Motor neuron (in vitro differentiated cells): Measurements from ENCODE around the gene SLC12A3. TPM values are rescaled to one million over a fixed set of nuclear protein-coding genes. Genes with fewer than 3 reads are reported as not detected.
A peak's percentile ranks its signal among the peaks of the same experiment; 100 is the strongest.

Source experiments
- ATAC-seq, 8 experiments: fragments of 200-7000 bp; cut with Tn5 transposase; replicated peaks in 6 of 8; 2 replicates each; pipeline ENCODE4 v1.8.0; 2021; ENCODE audit warnings: mild to moderate bottlenecking in 8 of 8, moderate library complexity in 8 of 8
- H3K27ac ChIP-seq, 2 donors: fragments of 250-450 bp; sonication (Bioruptor Pico); 2 replicates each; pipeline ENCODE4 v1.9.0; 2021; ENCODE audit warnings: antibody characterized with exemption in 2 of 2, mild to moderate bottlenecking in 2 of 2, moderate library complexity in 1 of 2
- H3K4me1 ChIP-seq, 2 donors: fragments of 250-450 bp; sonication (Bioruptor Pico); replicated peaks in 1 of 2; 2 replicates each; pipeline ENCODE4 v1.6.1; 2021; ENCODE audit warnings: antibody characterized with exemption in 2 of 2, mild to moderate bottlenecking in 2 of 2, moderate library complexity in 1 of 2
- H3K4me3 ChIP-seq, 5 donors: fragments of 250-450 bp; sonication (Bioruptor Pico); 2 replicates each; pipeline ENCODE4 v1.9.0; 2021; ENCODE audit warnings: antibody characterized with exemption in 5 of 5, mild to moderate bottlenecking in 5 of 5, moderate library complexity in 4 of 5
- WGBS, 10 experiments: fragments of 450-650 bp; shearing (Covaris generic); methylation state at CpG; one replicate each; pipeline ENCODE4 v1.0.0; 2022; 5-methylcytosine and 5-hydroxymethylcytosine counted together
- in situ Hi-C, 9 experiments: fragments of 400-800 bp; cut with MboI; loops; one replicate each; pipeline ENCODE4 v1.15.0; 2021; ENCODE audit warnings: low sequenced_read_pairs in 9 of 9, low pct_unique_long_range_greater_than_20kb in 2 of 9; ENCODE audit not compliant: unreplicated experiment in 9 of 9
- total RNA-seq, 8 experiments: library from RNA; unstranded; fragments of 300-600 nt; gene quantifications; 2 replicates each; pipeline versions ENCODE4 v1.2.3 to v1.2.4, GENCODE V29; 2022

Gene SLC12A3, protein sequence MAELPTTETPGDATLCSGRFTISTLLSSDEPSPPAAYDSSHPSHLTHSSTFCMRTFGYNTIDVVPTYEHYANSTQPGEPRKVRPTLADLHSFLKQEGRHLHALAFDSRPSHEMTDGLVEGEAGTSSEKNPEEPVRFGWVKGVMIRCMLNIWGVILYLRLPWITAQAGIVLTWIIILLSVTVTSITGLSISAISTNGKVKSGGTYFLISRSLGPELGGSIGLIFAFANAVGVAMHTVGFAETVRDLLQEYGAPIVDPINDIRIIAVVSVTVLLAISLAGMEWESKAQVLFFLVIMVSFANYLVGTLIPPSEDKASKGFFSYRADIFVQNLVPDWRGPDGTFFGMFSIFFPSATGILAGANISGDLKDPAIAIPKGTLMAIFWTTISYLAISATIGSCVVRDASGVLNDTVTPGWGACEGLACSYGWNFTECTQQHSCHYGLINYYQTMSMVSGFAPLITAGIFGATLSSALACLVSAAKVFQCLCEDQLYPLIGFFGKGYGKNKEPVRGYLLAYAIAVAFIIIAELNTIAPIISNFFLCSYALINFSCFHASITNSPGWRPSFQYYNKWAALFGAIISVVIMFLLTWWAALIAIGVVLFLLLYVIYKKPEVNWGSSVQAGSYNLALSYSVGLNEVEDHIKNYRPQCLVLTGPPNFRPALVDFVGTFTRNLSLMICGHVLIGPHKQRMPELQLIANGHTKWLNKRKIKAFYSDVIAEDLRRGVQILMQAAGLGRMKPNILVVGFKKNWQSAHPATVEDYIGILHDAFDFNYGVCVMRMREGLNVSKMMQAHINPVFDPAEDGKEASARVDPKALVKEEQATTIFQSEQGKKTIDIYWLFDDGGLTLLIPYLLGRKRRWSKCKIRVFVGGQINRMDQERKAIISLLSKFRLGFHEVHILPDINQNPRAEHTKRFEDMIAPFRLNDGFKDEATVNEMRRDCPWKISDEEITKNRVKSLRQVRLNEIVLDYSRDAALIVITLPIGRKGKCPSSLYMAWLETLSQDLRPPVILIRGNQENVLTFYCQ
- under 1 TPM in 5 of 8 experiments, not detected in 3; 0.05 to 0.81 (median 0.35) TPM for total RNA-seq

DNA sequence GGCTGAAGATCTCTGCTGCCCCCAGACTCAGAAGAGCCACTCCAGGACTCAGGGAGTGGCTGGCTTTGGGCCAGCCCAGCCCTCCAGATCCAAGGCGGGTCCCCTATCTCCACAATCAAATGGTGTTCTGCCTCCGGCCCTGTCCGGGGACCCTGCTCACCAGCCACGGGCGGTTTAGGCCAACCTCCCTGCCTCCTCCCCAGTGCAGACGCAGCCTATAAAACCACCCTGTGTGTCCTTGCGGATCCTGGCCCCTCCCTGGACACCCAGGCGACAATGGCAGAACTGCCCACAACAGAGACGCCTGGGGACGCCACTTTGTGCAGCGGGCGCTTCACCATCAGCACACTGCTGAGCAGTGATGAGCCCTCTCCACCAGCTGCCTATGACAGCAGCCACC is at the start of gene SLC12A3:
SLC12A3 (plus strand) TSS at position 248 of the 400 bp plus-strand sequence; CDS start at position 277, 29 bp downstream.
- ATAC-seq: peak in 5 of 8 experiments; percentile 19 to 68 (median 57)
- in situ Hi-C loops: loop anchor here in 1 of 9 experiments (25.0 kb wide), 1 partner anchor 297 kb away; no protein-coding TSS in a partner anchor
- Histone ChIP-seq H3K4me1 (peaks cover 5 to 9% of the 10 kb centered on the region in 2 donors), H3K27ac (no peak within 1 kb of the TSS), H3K4me3 (no peak within 1 kb of the TSS)
- 60 to 100% (median 80%) methylated on average over 1 to 4 of the region's 12 CpGs; no CpG with 5 or more reads in 5 of the 10 experiments for WGBS, 10 experiments

GRCh38 chr16:56815721-56816120 is 49.3 kb upstream of the SLC12A3 start:
- Histone ChIP-seq H3K4me1 (no peaks in the 10 kb centered on the region), H3K27ac (no peak overlapping the region), H3K4me3 (no peak overlapping the region)
- in situ Hi-C loops: no loop called here
- ATAC-seq: peak in 1 of 8 experiments; percentile 10

DNA sequence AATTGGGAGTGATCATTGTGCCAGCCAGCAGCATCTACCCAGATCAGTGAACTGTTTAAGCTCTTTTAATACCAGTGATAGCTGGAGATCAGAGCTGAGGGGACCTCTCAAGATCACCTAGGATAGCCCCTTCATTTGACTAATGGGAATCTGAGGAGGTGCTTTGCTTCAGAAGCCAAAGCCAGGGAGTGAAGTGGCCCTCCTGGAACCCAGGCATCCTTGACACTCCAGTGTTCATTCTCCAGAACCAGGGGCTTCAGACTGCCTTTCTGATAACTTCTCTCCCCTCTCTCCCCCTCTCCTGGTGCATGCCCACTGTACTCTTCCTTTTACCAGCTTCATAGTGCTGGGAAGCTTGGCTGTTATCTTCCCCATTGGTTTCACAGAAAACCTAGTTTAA is 48.0 kb upstream of the SLC12A3 start:
- no peak overlapping the region for H3K4me3 ChIP-seq
- no peak overlapping the region for H3K27ac ChIP-seq
- H3K4me1 ChIP-seq: no peaks in the 10 kb centered on the region
- no peak for ATAC-seq
- in situ Hi-C loops: no loop called here

- ATAC-seq: no peak
These were observed 47.1 kb upstream of the SLC12A3 start for GRCh38 chr16:56817938-56818337.

GRCh38 chr16:56823081-56823733 is 41.8 kb upstream of the SLC12A3 start:
- WGBS, 10 experiments: 20 to 100% (median 66%) methylated on average over 3 to 10 of the region's 12 CpGs; no CpG with 5 or more reads in 1 of the 10 experiments
- H3K4me3 ChIP-seq: no peak overlapping the region
- H3K4me1 ChIP-seq: peaks cover 27 to 29% of the 10 kb centered on the region in 2 donors
- in situ Hi-C loops: no loop called here
- H3K27ac ChIP-seq: peak overlapping the region; percentile 54 to 74
- peak in 3 of 8 experiments; percentile 41 to 55 (median 42) for ATAC-seq

More at GRCh38 chr16:56817938-56818337, 47.1 kb upstream of the SLC12A3 start:
- Histone ChIP-seq H3K4me3 (no peak overlapping the region), H3K27ac (no peak overlapping the region), H3K4me1 (peaks cover 4 to 5% of the 10 kb centered on the region in 2 donors)
- 80 to 100% (median 100%) methylated on average over 1 of the region's 1 CpG; no CpG with 5 or more reads in 4 of the 10 experiments for WGBS, 10 experiments
- in situ Hi-C loops: no loop called here

DNA sequence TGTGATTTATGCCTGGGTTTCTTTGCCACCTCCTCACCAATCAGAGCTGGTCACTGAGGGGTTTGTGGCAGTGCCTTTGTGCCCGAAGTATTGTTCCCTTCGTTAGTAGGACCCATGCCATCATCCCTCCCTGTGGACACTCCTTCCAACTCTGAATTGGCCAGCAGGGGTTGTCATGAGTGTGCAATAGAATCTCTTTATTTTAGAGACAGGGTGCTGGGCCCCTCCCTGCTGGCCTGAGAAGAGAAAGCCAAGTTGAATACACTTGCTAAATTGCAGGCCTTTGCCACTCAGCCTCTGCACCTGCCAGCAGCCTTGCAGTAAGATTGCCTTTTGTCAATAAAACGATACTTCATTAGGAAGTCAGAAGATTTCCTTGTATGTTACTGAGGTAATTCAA is 40.7 kb upstream of the SLC12A3 start:
- no peak overlapping the region for H3K4me3 ChIP-seq
- ATAC-seq: peak; percentile 73 to 98 (median 93)
- H3K27ac ChIP-seq: peak overlapping the region in 1 of 2 donors; percentile 74
- WGBS, 10 experiments: 0 to 80% (median 6%) methylated on average over 1 to 3 of the region's 3 CpGs; no CpG with 5 or more reads in 3 of the 10 experiments
- in situ Hi-C loops: no loop called here
- H3K4me1 ChIP-seq: peaks cover 27 to 29% of the 10 kb centered on the region in 2 donors

- H3K4me3 ChIP-seq: no peak overlapping the region
- 64 to 100% (median 85%) methylated on average over 1 to 3 of the region's 3 CpGs; no CpG with 5 or more reads in 2 of the 10 experiments for WGBS, 10 experiments
- peak overlapping the region in 1 of 2 donors; percentile 59 for H3K27ac ChIP-seq
- in situ Hi-C loops: no loop called here
- ATAC-seq: no peak
- H3K4me1 ChIP-seq: peaks cover 27 to 29% of the 10 kb centered on the region in 2 donors
These were observed 40.2 kb upstream of the SLC12A3 start for GRCh38 chr16:56824804-56825203.

DNA sequence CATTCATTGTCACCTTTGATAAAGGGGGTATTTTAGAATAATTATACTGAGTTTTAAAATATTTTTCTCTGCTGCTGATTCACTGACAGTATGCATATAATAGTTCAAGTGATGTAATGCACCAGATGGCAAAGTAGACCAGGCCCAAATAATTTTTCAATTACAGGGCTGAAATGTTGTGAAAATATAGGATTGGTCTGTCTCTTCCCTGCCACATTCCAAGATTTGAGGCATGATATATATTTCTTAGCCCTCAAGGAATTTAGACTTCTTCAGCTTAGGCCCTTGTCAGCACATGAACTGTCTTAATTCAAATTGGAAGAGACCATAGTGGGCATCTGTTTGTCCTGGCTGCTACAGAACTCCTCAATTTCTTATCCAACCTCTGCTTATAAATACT is 39.2 kb upstream of the SLC12A3 start:
- no peak overlapping the region for H3K4me3 ChIP-seq
- ATAC-seq: no peak

DNA sequence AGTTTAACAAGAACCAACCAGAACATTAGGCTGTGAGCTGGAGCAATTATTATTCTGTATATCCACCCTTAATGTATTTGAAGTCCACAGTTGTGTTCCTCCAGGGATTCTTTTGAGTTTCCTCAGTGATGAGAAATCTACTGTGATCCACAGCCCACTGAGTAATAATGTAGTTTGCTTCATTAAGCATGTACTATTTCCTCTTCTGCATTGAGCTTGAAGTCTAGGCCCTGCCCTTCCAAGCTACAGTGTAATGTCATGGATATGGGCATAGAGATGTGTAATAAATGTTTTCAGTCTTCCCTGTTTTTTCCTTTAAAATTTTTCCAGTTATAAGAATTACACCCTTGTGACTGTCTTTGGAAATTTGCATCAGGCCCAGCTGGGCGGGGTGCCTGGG is 36.4 kb upstream of the SLC12A3 start:
- 63 to 100% (median 100%) methylated on average over 1 of the region's 1 CpG; no CpG with 5 or more reads in 4 of the 10 experiments for WGBS, 10 experiments
- Histone ChIP-seq H3K4me1 (peaks cover 15 to 20% of the 10 kb centered on the region in 2 donors), H3K4me3 (no peak overlapping the region), H3K27ac (no peak overlapping the region)
- peak in 3 of 8 experiments; percentile 22 to 92 (median 87) for ATAC-seq
- in situ Hi-C loops: no loop called here

More for the DNA sequence above, 39.2 kb upstream of the SLC12A3 start:
- H3K4me1 ChIP-seq: peaks cover 27 to 29% of the 10 kb centered on the region in 2 donors
- in situ Hi-C loops: no loop called here
- H3K27ac ChIP-seq: no peak overlapping the region

DNA sequence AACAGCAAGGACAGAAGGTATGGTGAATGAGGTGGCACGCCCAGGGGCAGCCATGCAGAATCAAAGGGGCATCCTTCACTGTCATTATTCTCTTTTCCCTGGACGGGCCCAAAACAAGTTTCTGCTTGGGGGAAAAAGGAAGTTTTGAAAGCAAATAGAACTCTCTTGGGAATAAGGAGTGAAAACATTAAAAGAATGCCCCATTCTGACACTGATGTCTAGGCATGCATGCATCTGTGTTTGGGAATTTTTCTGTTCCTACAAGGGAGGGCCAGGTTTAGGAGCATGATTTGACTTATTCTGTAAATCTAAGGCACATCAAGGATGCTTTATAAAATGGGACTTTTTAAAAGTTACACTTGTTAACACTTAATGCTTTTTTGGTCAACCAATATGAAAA is 34.3 kb upstream of the SLC12A3 start:
- Histone ChIP-seq H3K4me1 (peaks cover 6 to 8% of the 10 kb centered on the region in 2 donors), H3K27ac (no peak overlapping the region), H3K4me3 (no peak overlapping the region)
- in situ Hi-C loops: no loop called here
- 43 to 83% (median 71%) methylated on average over 1 to 2 of the region's 2 CpGs; no CpG with 5 or more reads in 5 of the 10 experiments for WGBS, 10 experiments
- no peak for ATAC-seq

DNA sequence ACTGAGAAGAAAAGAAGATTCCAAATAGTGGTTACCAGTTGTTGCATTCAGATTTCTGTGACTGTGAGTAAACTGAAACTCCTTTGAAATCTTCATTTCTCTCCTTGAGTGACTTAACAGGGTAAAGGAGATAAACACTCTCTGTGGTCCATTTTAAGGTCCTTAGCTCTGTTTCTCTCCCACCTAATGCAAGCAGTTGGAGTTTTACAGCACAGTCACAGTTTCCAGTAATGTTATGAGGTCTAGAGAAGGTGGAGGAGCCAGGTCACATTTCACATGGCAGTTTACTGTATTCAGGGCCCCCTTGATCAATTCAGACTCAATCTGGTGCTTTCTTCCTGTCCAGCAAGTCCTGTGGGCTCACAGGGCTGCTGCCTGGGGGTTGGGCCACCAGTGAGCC is 32.2 kb upstream of the SLC12A3 start:
- Histone ChIP-seq H3K4me3 (no peak overlapping the region), H3K27ac (no peak overlapping the region), H3K4me1 (peaks cover 4 to 21% of the 10 kb centered on the region in 2 donors)
- in situ Hi-C loops: no loop called here
- no peak for ATAC-seq

DNA sequence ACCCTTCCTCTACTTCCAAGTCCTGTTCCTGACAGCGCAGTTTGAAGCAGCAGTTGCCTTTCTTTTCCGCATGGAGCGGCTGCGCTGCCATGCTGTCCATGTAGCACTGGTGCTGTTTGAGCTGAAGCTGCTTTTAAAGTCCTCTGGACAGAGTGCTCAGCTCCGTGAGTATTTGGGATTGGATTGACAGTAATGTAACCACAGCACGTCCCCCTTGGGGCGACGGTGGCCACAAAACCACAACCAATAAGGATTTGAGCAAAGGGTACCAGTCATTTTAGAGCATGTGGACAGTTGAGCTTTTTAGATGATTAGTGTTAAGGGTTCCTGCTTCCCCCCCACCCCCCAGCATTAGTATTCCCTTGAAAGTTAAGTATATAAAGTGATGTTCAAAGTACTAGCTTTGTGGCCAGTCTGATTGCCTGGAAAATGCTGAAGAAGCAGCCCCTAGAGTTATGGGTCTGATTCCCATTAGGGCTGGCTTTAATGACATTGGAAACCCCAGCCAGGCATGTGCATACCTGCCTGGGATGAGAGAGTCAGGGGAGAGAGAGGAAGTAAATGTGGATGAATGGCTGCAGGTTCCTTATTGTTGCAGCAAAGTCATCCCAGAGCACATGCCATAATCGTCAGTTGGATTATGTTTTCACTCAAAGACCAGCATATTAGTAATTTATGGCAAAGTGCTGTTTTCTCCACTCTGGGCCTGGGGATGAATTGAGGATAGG is 31.6 kb upstream of the SLC12A3 start:
- no peak for ATAC-seq
- H3K27ac ChIP-seq: no peak overlapping the region
- H3K4me1 ChIP-seq: peaks cover 4 to 21% of the 10 kb centered on the region in 2 donors
- WGBS, 10 experiments: 40 to 100% (median 92%) methylated on average over 1 to 7 of the region's 9 CpGs; no CpG with 5 or more reads in 2 of the 10 experiments
- no peak overlapping the region for H3K4me3 ChIP-seq
- in situ Hi-C loops: no loop called here
